ENCODE measurements around the gene DNM3. TPM values are rescaled to one million over a fixed set of nuclear protein-coding genes. Genes with fewer than 3 reads are reported as not detected.

The DNM3 gene
- total and polyA plus RNA-seq, 9 of the 15 experiments (the other 6 are each of a cell fraction or from before 2014, with no cell fraction given): 0.08 to 0.36 (median 0.22) TPM; not detected in 1

DNA sequence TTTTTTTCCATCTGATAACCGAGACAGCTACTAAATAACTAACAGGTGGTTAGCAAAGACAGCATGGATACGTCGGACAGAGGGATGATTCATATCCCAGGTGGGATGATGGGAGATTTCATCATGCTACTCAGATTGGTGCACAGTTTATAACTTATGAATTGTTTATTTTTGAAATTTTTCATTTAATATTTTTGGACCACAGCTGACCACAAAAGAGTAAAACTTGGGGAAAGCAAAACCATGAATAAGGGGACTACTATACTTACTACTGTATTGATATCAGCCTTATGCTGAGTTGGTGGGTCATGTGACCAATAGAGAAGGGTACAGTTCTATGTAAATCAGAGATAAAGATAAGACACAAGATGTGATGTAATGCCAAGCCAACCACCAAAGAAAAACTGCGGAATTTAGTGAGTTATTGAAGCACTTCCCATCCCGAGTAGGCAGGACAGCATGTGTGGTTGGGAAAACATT is 331.1 kb downstream of the DNM3 start:
- WGBS (ENCODE audit: insufficient coverage, low coverage, missing lambda C conversion rate): 0% methylated on average over 5 of the region's 5 CpGs
- H3K27me3 ChIP-seq (ENCODE audit: control insufficient read depth in 2 of 2, insufficient read depth in 2 of 2, low read length in 2 of 2): no peaks in the 10 kb centered on the region
- no peak overlapping the region for H3K9ac ChIP-seq (ENCODE audit: insufficient read depth in 1 of 2, low read depth in 2 of 2, low read length in 2 of 2)
- in situ Hi-C loops (cut with MboI) (no loop called here), intact Hi-C loops (cut with micrococcal nuclease) (no loop called here)
- no peaks in the 10 kb centered on the region for H3K36me3 ChIP-seq (ENCODE audit: control insufficient read depth, insufficient read depth, low read length)
- ChIA-PET POLR2A (interaction anchor here (0.6 to 1.3 kb wide), 2 partner anchors 8 kb away, joined by 4 to 5 read pairs; no protein-coding TSS in a partner anchor), CTCF (ENCODE audit: low intra/inter-chr PET ratio) (no interaction called here)
- no peak overlapping the region for H3K4me3 ChIP-seq
- DNase-seq (ENCODE audit: extremely low read depth in 1 of 4, low spot score in 3 of 4) (no peak), FAIRE-seq (no peak), ATAC-seq (no peak)
- no peaks in the 10 kb centered on the region for H3K9me1 ChIP-seq (ENCODE audit: control insufficient read depth, insufficient read depth, low read length)
- H4K20me1 ChIP-seq (replicated peaks; ENCODE audit: control insufficient read depth, insufficient read depth, low read length): no peaks in the 10 kb centered on the region
- BruUV-seq (replicated peaks): no TSS peak
- no peaks in the 10 kb centered on the region for H3K9me3 ChIP-seq (replicated peaks; ENCODE audit: control insufficient read depth, insufficient read depth, low read depth, low read length)
- H3K79me2 ChIP-seq (ENCODE audit: control insufficient read depth, insufficient read depth, low read length): no peaks in the 10 kb centered on the region
- no peak overlapping the region for H3K27ac ChIP-seq (ENCODE audit: extremely low read depth, low read depth, low read length)
- H3K4me2 ChIP-seq (ENCODE audit: insufficient read depth, low read length): no peak overlapping the region
- TF ChIP-seq CEBPG (CRISPR knock-in tag; IDR thresholded peaks at IDR 0.05): no peak
- peak in 1 of 2 experiments; percentile 61; a peak in 2 of 4 replicates for TF ChIP-seq CEBPG (tag; conservative IDR thresholded peaks at IDR 0.05 in 1 of 2, IDR thresholded peaks at IDR 0.05 in 1 of 2)
- TF ChIP-seq, protein P1, sequence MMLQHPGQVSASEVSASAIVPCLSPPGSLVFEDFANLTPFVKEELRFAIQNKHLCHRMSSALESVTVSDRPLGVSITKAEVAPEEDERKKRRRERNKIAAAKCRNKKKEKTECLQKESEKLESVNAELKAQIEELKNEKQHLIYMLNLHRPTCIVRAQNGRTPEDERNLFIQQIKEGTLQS (IDR thresholded peaks at IDR 0.05): 0 out of 2 replicates have a peak, but pooled peaks have one; percentile 27
- TF ChIP-seq, protein P1 (CRISPR knock-in tag; conservative IDR thresholded peaks at IDR 0.05): no peak
- no peak for TF ChIP-seq ZNF551 (CRISPR knock-in tag; IDR thresholded peaks at IDR 0.05)
- no peak for TF ChIP-seq CXXC5 (CRISPR knock-in tag; IDR thresholded peaks at IDR 0.05)
- TF ChIP-seq, protein P2, sequence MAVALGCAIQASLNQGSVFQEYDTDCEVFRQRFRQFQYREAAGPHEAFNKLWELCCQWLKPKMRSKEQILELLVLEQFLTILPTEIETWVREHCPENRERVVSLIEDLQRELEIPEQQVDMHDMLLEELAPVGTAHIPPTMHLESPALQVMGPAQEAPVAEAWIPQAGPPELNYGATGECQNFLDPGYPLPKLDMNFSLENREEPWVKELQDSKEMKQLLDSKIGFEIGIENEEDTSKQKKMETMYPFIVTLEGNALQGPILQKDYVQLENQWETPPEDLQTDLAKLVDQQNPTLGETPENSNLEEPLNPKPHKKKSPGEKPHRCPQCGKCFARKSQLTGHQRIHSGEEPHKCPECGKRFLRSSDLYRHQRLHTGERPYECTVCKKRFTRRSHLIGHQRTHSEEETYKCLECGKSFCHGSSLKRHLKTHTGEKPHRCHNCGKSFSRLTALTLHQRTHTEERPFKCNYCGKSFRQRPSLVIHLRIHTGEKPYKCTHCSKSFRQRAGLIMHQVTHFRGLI (CRISPR knock-in tag; IDR thresholded peaks at IDR 0.05): no peak
- TF ChIP-seq, protein P3, sequence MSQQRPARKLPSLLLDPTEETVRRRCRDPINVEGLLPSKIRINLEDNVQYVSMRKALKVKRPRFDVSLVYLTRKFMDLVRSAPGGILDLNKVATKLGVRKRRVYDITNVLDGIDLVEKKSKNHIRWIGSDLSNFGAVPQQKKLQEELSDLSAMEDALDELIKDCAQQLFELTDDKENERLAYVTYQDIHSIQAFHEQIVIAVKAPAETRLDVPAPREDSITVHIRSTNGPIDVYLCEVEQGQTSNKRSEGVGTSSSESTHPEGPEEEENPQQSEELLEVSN (IDR thresholded peaks at IDR 0.05; ENCODE audit: borderline replicate concordance in 1 of 2, extremely low read depth in 1 of 2, insufficient read depth in 1 of 2, insufficient read length in 1 of 2, low read depth in 1 of 2, low read length in 1 of 2, poor library complexity in 1 of 2, severe bottlenecking in 1 of 2): no peak
- TF ChIP-seq ZSCAN29 (IDR thresholded peaks at IDR 0.05): no peak
- peak; percentile 40 for TF ChIP-seq MEIS2 (IDR thresholded peaks at IDR 0.05; ENCODE audit: partially characterized antibody)
- TF ChIP-seq RAD51 (IDR thresholded peaks at IDR 0.05; ENCODE audit: borderline replicate concordance, low read depth): peak; percentile 25; the same call in 1 of the 2 replicates
- TF ChIP-seq, protein P4, sequence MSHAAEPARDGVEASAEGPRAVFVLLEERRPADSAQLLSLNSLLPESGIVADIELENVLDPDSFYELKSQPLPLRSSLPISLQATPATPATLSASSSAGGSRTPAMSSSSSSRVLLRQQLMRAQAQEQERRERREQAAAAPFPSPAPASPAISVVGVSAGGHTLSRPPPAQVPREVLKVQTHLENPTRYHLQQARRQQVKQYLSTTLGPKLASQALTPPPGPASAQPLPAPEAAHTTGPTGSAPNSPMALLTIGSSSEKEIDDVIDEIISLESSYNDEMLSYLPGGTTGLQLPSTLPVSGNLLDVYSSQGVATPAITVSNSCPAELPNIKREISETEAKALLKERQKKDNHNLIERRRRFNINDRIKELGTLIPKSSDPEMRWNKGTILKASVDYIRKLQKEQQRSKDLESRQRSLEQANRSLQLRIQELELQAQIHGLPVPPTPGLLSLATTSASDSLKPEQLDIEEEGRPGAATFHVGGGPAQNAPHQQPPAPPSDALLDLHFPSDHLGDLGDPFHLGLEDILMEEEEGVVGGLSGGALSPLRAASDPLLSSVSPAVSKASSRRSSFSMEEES (CRISPR knock-in tag; IDR thresholded peaks at IDR 0.05): peak; percentile 78
- TF ChIP-seq, protein P5, sequence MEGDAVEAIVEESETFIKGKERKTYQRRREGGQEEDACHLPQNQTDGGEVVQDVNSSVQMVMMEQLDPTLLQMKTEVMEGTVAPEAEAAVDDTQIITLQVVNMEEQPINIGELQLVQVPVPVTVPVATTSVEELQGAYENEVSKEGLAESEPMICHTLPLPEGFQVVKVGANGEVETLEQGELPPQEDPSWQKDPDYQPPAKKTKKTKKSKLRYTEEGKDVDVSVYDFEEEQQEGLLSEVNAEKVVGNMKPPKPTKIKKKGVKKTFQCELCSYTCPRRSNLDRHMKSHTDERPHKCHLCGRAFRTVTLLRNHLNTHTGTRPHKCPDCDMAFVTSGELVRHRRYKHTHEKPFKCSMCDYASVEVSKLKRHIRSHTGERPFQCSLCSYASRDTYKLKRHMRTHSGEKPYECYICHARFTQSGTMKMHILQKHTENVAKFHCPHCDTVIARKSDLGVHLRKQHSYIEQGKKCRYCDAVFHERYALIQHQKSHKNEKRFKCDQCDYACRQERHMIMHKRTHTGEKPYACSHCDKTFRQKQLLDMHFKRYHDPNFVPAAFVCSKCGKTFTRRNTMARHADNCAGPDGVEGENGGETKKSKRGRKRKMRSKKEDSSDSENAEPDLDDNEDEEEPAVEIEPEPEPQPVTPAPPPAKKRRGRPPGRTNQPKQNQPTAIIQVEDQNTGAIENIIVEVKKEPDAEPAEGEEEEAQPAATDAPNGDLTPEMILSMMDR (IDR thresholded peaks at IDR 0.05 in 2 of 3, conservative IDR thresholded peaks at IDR 0.05 in 1 of 3; ENCODE audit: insufficient read depth in 2 of 3, low read depth in 1 of 3, low read length in 3 of 3): no peak
- no peak overlapping the region for H2AFZ ChIP-seq (ENCODE audit: low read depth, low read length)
- no peaks in the 10 kb centered on the region for H3K4me1 ChIP-seq (replicated peaks in 1 of 2; ENCODE audit: control insufficient read depth in 2 of 2, insufficient read depth in 2 of 2, low read length in 2 of 2)
